Endodermal cell (in vitro differentiated cells): ENCODE measurements around the gene RASAL1. TPM values are rescaled to one million over a fixed set of nuclear protein-coding genes. Genes with fewer than 3 reads are reported as not detected.

Source experiments
- DNase-seq: peaks from one replicate; pipeline ENCODE4 v3.0.0-alpha.2; 2017
- H3K27ac ChIP-seq: 2 replicates; pipeline ENCODE4 v1.5.1; 2013; ENCODE audit warnings: mild to moderate bottlenecking, low read depth, low read length, moderate library complexity
- H3K27me3 ChIP-seq: 2 replicates; pipeline ENCODE4 v1.6.1; 2013; ENCODE audit warnings: mild to moderate bottlenecking, low read length, moderate library complexity; ENCODE audit not compliant: insufficient read depth, control insufficient read depth, poor library complexity, severe bottlenecking
- H3K36me3 ChIP-seq: 2 replicates; pipeline ENCODE4 v1.7.0; 2013; ENCODE audit warnings: mild to moderate bottlenecking, low read length, moderate library complexity; ENCODE audit not compliant: control insufficient read depth, insufficient read depth
- H3K4me1 ChIP-seq: one replicate; pipeline ENCODE4 v1.7.0; 2013; ENCODE audit warnings: low read length; ENCODE audit not compliant: control insufficient read depth, insufficient read depth
- H3K4me3 ChIP-seq: 2 replicates; pipeline ENCODE4 v1.5.1; 2013; ENCODE audit warnings: mild to moderate bottlenecking, low read length, moderate library complexity
- H3K9ac ChIP-seq: 2 replicates; pipeline ENCODE4 v1.6.1; 2013; ENCODE audit warnings: mild to moderate bottlenecking, low read length, moderate library complexity; ENCODE audit not compliant: poor library complexity, severe bottlenecking; ENCODE audit errors: extremely low read depth
- H3K9me3 ChIP-seq: 2 replicates; pipeline ENCODE4 v1.6.1; 2013; ENCODE audit warnings: mild to moderate bottlenecking, low read length, moderate library complexity; ENCODE audit not compliant: control insufficient read depth
- H3K27ac Mint-ChIP-seq: 2 replicates; pipeline ENCODE4 v1.8.0; 2020; ENCODE audit warnings: mixed read lengths
- H3K27me3 Mint-ChIP-seq: 2 replicates; pipeline ENCODE4 v1.8.0; 2021; ENCODE audit warnings: mild to moderate bottlenecking, mixed read lengths; ENCODE audit not compliant: insufficient read depth
- H3K36me3 Mint-ChIP-seq: 2 replicates; pipeline ENCODE4 v1.8.0; 2020; ENCODE audit warnings: low read depth, mixed read lengths
- H3K4me1 Mint-ChIP-seq: 2 replicates; pipeline ENCODE4 v1.8.0; 2020; ENCODE audit warnings: mixed read lengths
- H3K4me3 Mint-ChIP-seq: 2 replicates; pipeline ENCODE4 v1.8.0; 2020; ENCODE audit warnings: mild to moderate bottlenecking, moderate library complexity, mixed read lengths
- H3K9me3 Mint-ChIP-seq: 2 replicates; pipeline ENCODE4 v1.8.0; 2020; ENCODE audit warnings: mild to moderate bottlenecking, mixed read lengths
- CTCF ChIP-seq: fragments of 200-600 bp; sonication (generic); conservative IDR thresholded peaks from 2 replicates; pipeline ENCODE4 v1.5.0; 2021; ENCODE audit warnings: antibody characterized with exemption, mild to moderate bottlenecking
- WGBS, 2 experiments: methylation state at CpG; one replicate each; pipeline versions ENCODE4 v1.1.5 to v1.1.7; 2013; ENCODE audit warnings: missing lambda C conversion rate in 2 of 2, mixed read lengths in 1 of 2; ENCODE audit not compliant: insufficient coverage in 1 of 2, insufficient read length in 1 of 2; 5-methylcytosine and 5-hydroxymethylcytosine counted together
- total RNA-seq, 2 donors: library from RNA; stranded (reverse); fragmentation: NEBNext Ultra II Directional in 1 of 2; extraction: Animal tissue kit (Norgen Biotek cat#: 25700) in 1 of 2; gene quantifications; 2 replicates in 1 of 2; 3 replicates in 1 of 2; pipeline ENCODE4 v1.2.1, GENCODE V29; 2021

Gene RASAL1
- total RNA-seq, 2 donors from 2014 or later, result 0.77 to 1.4 TPM

GRCh38 chr12:113070117-113070906, 65.2 kb downstream of the RASAL1 start:
- Mint-ChIP-seq H3K36me3 (no peaks in the 10 kb centered on the region), H3K27ac (no peak overlapping the region), H3K4me1 (peaks cover 4% of the 10 kb centered on the region), H3K27me3 (peaks cover 9% of the 10 kb centered on the region), H3K4me3 (no peak overlapping the region), H3K9me3 (no peaks in the 10 kb centered on the region)
- no peak for TF ChIP-seq CTCF
- Histone ChIP-seq H3K9ac (no peak overlapping the region), H3K27me3 (peaks cover 9% of the 10 kb centered on the region), H3K36me3 (no peaks in the 10 kb centered on the region), H3K27ac (no peak overlapping the region), H3K4me1 (no peaks in the 10 kb centered on the region), H3K4me3 (no peak overlapping the region), H3K9me3 (no peaks in the 10 kb centered on the region)
- no peak for DNase-seq
- WGBS, 2 experiments, result 87 to 92% methylated on average over 8 to 15 of the region's 15 CpGs

GRCh38 chr12:113069751-113070116, 65.8 kb downstream of the RASAL1 start:
- no peak overlapping the region for H3K4me3 Mint-ChIP-seq
- Histone ChIP-seq H3K4me3 (no peak overlapping the region), H3K9me3 (no peaks in the 10 kb centered on the region), H3K4me1 (no peaks in the 10 kb centered on the region), H3K9ac (no peak overlapping the region), H3K27me3 (peaks cover 6% of the 10 kb centered on the region), H3K27ac (no peak overlapping the region), H3K36me3 (no peaks in the 10 kb centered on the region)
- H3K9me3 Mint-ChIP-seq, result no peaks in the 10 kb centered on the region
- peaks cover 9% of the 10 kb centered on the region for H3K27me3 Mint-ChIP-seq
- H3K4me1 Mint-ChIP-seq, result peaks cover 4% of the 10 kb centered on the region
- no peak for TF ChIP-seq CTCF
- H3K27ac Mint-ChIP-seq, result no peak overlapping the region
- no peaks in the 10 kb centered on the region for H3K36me3 Mint-ChIP-seq
- 88 to 100% methylated on average over 4 to 6 of the region's 6 CpGs for WGBS, 2 experiments
- no peak for DNase-seq

GRCh38 chr12:113069149-113069548, 66.4 kb downstream of the RASAL1 start:
- Histone ChIP-seq H3K9ac (no peak overlapping the region), H3K36me3 (no peaks in the 10 kb centered on the region), H3K9me3 (no peaks in the 10 kb centered on the region), H3K27ac (no peak overlapping the region), H3K27me3 (peaks cover 7% of the 10 kb centered on the region), H3K4me1 (no peaks in the 10 kb centered on the region), H3K4me3 (no peak overlapping the region)
- 89% methylated on average over 5 of the region's 5 CpGs; no CpG with 5 or more reads in 1 of the 2 experiments for WGBS, 2 experiments
- peaks cover 4% of the 10 kb centered on the region for H3K4me1 Mint-ChIP-seq
- peaks cover 10% of the 10 kb centered on the region for H3K27me3 Mint-ChIP-seq
- H3K36me3 Mint-ChIP-seq, result no peaks in the 10 kb centered on the region
- no peak overlapping the region for H3K27ac Mint-ChIP-seq
- H3K4me3 Mint-ChIP-seq, result no peak overlapping the region
- peak; percentile 69 for DNase-seq
- no peak for TF ChIP-seq CTCF
- no peaks in the 10 kb centered on the region for H3K9me3 Mint-ChIP-seq
